CD4-positive, alpha-beta T cell treated with Interleukin-12 subunit alpha and Interleukin-12 subunit beta, for 1 hour (primary cell): ENCODE results near the gene CCDC141.

Source experiments
- DNase-seq: peaks from one replicate; pipeline ENCODE4 v3.0.0-alpha.2; 2020

CCDC141 gene

DNA sequence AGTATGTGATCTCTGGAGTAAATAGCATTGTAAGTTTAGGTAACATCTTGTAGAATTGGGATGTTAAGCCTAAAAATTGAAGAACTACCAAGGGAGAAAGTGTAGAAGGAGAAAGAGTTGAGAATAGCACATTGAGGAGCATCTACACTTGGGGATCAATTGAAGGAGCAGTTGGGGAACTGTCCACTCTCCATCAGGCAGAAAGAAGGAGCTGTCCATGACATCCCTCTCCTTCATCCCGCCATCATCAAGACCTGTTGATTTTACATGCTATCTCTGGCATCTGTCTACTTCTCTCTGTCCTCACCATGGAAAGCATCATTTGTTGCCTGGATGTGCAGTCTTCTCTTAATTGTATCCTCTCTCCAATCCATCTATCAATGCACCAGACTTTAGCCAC, 87.8 kb downstream of the CCDC141 start:
- no peak for DNase-seq

DNA sequence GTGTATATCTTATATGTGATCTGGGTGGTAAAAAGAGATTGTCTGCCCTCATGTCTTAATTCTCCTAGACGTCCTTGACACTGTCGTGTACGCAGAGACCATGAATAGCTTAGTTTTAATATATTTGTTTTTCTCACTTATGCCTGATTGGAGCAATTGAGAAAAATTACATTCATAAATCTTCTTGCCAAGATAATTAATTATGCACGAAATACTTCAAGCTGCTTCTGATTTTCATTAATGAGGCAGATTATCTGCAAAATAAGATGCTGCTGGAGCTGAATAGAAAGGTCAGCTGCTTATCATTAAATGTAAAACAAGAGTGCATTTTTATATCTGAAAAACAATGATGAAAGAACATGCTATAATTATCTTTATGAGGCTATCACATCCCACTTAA, 95.9 kb downstream of the CCDC141 start:
- DNase-seq, result no peak

DNA sequence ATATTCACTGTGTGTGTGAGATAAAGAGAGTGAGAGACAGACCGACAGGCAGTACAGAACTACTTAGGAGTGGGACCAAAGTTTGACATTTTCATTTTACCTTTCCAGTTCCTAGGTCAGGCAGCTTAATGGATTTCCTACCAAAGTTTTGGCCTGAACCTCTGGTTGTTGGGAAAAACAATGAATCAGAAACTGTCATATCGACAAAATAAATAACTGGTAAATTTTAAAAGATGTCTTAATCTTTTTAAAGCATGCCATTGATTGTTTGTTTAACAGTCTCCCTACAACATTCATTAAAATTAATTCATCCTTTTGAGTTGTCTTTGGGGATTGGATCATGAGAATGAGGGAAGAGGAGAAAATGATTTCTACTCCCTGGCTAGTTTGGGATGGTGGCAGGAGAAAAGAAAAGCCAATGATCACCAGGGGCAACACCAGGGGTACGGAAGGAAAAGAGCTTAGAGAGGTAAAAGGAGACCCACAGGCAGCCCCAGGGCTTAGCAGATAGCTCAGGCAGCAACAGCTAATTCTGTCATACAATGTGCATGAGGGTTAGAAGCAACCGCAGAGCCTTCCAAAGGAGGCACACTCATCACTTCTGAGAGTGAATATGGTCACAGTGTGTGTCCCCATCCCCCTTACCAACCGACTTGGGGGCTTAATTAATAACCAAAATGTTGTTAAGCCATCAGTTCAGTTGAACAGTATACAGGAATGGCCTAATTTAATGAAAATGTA, 98.5 kb downstream of the CCDC141 start:
- DNase-seq, result no peak

DNA sequence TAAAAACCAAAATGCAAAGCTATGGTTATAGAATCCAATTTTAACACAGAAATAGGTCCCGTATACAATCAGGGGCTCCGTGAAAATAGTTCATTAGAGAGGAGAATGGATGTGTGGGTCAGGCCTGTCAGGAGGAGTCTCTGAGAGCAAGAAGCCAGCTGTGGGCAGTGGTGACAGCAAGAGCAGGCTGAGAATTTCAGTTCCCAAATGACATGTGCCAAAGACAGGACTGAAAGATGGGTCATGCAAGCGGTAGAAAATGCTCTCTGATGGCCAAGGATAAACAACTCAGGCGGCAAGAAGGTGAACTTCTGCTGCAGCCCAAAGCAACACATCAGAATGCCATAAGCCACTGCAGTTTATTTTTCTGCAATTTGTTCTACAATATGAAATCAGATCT, 100.4 kb downstream of the CCDC141 start:
- DNase-seq, result no peak

DNA sequence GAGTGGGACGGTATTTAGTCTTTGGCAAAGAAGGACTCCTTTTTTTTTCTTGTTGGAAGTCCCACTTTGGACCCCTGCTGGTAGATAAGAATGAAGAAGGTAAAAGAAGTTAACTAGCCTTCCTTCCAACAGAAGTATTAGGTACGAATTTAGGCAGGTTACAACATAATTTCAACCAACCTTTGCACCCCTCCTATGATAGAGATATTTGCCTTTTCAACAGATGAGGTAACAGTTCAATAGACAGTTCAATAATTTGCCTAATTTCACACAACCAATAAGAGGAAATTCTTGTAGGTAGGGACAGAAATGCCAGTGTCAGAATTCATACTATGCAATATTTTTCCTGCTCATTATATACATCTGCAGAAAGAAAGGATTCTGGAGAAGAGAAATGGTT, 100.8 kb downstream of the CCDC141 start:
- no peak for DNase-seq

DNA sequence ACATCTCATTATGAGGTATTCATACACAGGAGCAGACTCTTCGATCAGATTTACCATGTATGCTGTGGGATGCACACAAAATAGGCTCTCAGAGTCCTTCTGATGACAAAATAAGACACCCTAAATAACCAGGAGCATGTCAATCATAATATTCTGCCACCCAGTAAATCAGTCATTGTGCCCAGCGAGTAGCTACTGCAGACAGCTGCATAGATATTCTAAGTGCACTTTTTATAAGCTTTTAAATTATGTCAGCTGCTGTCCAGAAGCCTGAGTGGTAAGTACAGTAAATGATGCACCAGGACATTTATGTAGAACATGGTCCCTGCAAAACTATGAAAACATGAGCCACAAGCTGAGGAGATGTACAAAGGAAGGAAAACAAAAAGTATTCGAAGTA, 102.9 kb downstream of the CCDC141 start:
- no peak for DNase-seq

DNA sequence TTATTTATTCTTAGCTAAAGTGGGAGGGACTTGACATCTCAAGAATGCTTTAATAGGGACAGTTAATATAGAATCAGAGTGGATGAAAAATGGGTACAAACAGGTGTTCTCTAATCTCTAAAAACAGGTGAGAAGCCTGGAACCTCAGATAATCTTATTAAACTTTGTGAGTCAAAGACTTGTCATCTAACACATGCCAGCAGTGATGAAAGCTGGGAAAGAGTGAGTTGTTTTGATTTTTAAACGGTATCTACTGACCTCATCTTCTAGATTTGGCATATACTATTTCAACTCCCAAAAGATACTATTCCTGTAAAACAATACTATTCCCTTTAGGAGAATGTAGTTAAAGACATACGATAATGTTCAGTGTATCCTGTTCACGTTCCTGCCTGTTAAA, 103.4 kb downstream of the CCDC141 start:
- no peak for DNase-seq

DNA sequence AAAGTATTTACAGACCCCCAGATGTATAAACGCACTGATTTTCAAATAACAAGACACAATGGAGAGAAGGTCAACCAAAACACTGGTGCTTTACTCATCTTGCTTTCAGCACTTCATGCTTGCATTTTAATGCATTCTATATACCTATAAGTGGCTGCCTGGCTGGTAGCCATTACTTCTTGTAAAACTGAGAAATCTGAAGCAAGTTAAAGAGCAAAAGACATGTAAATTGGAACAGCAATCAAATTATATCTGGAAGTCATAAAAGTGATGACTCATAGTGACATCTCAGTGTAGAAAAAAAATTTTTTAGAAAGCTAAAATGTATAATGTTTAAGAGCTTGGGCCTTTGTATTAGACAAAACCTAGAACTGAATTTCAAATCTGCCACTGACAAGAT, 106.2 kb downstream of the CCDC141 start:
- DNase-seq, result no peak

DNA sequence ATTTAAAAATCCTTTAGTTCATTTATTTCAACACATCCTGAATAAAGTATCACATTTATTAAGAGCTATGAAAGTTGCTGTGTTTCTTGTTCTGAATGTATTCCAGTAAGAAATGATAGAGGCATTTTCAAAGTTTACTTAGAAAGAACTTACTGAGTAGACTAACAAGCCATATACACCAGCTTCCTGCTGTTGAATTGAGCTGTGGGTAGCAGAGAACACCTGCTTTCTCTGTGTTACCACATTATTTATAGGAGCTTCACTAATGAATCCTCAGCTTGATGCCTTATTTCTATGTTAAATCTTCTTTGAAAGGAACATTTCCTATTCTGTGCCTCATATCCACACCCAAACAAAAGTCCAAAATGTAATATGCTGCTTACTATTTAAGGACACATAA, 115.4 kb downstream of the CCDC141 start:
- DNase-seq, result no peak

DNA sequence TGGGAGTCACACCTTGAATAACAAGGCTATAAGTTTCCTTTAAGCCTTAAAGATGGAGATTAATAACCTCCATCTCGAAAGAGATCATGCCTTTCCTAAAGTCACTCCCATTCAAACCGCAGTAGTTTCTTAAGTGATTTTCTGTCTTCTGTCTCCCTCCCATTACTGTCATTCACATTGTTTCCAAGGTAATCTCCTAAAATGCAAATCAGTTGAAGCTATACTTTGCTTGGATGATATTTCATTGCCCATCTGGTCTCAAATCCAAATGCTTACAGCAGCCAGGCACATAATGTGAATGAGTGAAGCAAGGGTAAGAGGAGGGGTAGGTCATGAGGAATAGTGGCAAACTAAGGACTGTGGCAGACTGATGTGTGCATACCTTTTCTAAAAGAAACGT, 116.4 kb downstream of the CCDC141 start:
- DNase-seq, result no peak

DNA sequence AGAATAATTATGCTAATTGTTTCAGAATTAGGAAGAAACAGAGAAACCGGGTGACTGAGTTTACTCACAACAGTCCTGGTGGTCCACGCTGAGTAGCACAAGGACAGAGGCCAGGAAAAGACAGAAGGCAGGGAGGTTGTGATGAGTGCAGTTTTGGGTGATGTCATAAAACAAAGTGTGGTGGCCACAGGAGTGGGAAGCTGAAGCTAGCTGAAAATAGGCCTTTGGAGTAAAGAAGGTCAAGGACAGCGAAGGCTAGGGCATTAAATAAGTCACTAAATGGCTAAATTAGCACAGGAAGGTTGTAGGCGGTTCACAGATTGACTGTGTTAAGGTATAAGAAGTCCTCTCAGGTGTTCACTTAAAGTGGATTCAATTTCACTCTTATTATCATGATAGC, 121.9 kb downstream of the CCDC141 start:
- no peak for DNase-seq

DNA sequence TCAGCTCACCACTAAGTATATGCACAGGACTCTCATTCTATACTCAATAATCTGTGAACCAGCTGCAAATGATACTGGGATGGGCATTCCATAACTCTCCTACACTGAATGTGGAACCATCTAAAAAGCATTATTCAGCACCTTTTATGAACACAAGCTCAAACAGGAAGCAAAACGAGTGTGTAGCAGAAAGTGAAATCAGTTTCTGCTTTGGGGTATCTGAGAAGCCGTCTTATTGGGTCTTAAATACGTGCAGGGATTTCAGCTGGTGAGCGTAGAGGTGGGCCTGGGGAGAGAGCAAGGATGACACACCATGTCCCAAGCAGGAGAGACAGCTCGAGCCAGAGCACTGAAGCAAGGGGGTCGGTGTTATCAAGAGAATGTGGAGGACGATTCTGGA, 122.8 kb downstream of the CCDC141 start:
- no peak for DNase-seq

DNA sequence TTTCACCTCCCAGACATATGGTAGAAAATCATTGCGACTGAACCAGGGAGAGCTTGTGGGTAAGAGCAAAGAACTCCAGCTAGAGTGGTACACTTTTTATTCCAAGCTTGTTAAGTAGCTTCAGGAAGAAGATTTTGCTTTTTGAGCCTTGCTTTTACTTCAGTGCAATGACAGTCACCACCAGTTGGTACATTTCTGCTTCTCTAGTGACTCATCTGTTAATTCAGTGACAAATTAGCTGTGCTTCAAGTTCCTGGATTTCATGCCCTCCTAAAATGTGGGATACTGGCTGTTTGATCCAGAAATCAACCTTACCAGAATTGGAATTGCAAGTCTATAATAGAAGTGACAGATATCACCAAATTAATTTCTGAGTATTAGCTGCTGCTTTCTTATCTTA, 125.1 kb downstream of the CCDC141 start:
- DNase-seq, result no peak

DNA sequence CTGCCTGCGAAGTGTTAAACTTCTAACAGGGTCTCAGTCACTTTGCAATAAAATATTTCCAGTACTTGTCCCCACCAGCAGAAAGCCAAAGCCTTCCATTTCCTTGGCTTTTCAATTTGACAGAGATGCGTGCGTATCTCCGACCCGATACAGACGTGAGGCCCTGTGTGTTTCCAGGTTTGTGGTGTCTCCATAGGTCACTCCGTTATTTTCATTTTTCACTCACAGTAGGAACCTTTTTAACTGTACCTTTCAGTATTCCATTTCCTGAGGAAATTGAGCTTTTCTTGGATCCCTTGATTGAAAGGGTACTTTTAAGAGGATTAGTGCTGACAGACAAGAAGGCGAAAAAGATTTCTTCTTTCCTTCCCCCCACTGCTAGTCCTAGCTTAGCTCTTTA, 126.4 kb downstream of the CCDC141 start:
- no peak for DNase-seq

DNA sequence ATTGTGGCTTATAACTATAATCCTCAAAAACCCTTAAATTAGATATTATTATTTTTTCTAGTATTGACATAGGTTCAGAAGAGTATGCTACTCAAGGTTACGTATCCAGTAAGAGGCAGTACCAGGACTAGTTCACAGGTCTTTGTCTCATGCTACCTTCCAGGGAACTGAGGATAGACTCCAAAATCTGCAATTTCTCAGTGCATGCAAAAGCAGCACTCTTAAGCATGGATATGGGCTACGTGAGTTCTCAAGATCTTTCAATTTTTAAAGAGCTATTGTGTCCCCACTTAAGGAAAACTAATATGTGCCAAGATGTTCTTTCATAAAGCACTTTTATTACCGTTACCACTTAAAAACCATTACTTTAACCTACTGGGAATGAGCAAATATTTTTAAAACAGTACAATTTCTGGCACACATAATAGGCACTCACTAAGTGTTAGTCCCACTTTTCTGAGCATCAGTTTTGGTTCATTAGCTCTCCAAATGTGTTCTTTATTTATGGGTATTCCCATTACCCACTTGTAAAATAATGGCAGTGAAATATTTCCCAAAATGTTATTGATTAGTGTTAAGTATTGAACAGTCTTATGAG, 128.9 kb downstream of the CCDC141 start:
- no peak for DNase-seq

DNA sequence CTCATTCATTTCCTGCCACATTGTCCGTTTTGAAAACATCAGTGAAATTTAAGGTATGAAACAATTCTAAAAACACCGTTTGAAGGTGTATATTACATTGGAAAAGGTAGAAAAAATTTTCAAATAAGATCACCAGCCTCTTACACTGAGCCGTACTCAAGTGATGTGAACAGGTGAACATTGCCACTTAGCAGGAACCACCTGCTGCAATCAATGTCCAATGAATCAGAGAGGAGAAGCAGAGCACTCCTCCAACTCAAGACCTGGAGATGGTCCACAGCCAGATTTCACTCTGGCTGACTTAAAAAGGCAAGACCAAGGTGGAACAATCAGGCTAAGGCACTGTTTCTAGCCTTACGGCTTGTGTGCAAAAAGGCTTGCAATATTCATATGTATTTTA, 132.4 kb downstream of the CCDC141 start:
- DNase-seq, result no peak

DNA sequence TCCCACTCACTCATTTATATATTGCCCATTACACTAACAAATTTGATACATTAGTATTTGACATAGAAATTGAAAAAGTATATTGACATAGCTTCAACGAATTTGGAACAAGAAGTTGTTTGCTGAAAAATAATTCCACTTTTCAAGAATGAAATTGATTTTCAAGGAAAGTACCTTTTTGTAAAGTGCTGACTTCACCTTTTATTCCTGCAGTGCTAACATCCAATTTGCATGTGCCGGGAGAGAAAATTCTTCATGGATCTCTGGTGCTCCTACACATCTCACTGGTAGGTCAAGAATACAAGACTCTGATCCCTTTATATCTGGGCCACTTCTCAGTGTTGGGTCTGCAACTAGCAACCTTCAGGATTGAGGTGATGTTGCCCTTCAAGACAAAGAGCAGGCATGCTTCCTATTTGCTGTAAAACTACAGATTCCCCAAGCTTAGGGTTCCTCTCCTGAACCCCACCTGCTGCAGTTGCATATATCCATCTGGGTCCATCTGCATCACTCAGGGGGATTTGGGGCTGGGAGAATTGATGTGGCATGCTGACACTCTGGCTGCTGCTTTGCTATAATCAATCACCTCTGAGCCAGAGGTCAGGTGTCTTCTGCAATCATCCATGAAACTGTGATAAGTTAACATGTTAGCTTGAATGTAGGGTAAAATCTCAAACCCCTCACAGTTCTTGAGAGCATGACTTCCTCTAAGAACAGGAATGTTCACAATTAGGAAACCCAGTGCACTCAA, 134.3 kb downstream of the CCDC141 start:
- no peak for DNase-seq

DNA sequence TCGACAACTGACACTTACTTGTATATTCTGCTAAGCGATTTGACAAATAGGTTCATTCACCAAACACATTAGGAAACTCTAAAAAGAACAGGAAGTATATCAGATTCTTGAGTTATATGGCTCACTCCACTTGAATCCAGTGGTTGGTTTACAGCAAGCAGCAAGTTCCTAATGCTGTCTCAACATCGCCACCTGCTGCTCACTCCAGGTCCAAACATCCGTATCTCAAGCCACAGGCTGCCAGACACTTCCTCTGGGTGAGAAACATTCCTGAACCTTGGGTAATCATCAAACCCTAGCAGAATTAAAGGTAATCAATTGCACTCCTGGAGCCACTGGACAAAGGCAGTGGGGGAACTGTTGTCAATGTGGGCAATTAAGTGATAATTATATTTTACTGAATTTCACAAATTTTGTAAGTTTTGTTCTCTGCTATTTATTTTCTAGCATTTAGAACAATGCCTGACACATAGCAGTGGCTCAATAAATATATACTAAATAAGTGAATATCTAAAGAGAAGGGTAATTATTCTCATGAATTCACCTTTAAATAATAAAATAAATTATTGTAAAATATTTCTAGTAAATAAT, 135.6 kb downstream of the CCDC141 start:
- DNase-seq, result peak; percentile 66

DNA sequence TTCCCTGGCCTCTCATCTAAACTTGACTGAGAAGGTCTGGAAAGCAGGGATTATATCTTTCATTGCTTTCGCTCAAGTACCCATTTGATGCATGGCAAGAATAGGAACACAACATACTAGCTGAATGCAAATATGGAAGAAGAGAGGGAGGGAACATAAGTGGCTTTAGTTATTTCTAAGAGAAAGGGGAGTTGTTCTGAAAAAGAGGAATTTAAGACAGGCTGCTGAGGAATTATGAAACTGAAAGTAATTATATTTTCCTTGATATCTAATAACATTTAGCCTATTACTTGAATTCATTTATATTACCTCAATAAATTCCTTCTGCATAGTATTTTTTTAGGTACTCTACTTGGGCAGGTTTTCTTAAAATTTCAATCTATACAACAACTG, 136.9 kb downstream of the CCDC141 start:
- no peak for DNase-seq

DNA sequence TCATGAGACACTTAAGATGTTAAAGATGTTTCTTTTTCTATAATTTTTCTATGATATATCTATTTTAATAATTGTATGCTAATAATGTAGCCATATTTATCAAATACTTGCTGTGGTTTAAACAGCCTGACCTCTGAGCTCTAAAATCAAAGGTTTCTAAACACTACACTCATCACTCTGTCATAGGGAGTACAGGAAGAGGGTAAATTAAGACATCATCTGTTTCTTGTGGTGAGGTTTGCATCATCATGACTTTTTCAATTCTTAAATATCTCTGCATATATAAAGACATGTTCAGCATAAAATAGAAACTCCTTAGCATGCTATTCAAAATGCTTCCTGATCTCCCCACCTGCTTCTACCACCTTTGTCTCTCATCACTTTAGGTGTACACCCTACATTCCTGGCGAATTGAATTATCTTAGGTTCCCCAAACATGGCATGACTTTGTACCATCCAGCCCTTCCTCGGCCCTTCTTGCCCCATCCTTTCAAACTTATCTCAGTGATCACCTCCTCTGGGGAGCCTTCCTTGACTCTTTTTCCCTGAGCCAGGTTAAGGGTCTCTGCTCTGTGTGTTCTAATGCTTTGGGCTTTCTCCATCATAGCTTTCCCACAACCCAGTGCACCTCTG, 137.4 kb downstream of the CCDC141 start:
- no peak for DNase-seq

DNA sequence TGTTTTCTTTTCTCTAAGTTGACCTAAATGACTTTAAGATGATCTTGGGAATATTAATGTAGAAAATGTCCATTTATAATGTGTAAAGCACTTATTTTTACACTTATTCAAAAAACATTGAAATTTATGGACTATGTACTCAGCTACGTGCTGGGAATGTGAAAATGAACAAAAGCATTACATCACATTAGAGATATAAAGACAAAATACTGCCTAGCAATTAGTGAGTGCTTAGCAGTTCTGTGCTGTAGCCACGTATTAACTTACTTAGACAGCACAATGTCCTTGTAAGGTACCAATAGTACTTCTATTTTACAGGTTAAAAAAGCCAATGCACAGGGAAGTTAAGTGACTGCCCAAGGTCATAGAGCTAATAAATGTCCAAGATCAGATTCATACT, 138.9 kb downstream of the CCDC141 start:
- no peak for DNase-seq

DNA sequence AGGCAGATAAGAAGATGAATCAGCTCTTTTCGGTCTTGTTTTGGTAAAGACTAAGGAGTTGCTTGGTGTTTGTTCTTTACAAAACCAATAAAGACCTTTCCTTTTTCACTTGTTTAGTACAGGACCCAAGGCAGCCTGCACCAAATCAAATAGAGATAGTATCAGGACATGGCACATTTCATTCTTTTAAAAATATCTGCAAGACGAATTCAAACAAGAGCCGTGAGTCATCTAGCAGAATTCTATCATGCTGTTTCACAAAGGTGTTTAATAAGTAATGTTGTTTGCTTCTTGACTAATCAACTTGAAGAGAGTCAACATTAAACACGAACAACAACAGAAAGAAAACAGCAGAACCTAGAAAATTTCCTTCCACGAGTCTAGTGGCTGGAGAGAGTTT, 139.9 kb downstream of the CCDC141 start:
- no peak for DNase-seq

DNA sequence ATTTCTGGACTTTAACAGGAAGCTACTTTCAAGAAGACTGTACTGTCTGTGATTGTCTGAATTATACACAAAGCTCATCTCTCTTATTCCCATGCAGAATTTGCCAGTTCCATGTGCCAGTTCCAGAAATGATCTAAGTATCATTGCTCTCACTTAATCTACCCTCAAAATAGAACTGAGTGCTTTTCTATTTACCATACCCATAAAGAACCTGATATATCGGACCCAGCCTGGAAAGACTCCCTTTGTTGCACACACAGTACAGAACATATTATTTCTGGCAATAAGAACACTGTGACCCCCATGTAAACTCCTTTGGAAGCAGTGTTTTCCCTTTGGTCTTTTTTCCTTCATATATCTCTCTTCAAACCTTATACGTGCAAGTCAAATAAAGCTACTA, 140.4 kb downstream of the CCDC141 start:
- DNase-seq, result no peak

DNA sequence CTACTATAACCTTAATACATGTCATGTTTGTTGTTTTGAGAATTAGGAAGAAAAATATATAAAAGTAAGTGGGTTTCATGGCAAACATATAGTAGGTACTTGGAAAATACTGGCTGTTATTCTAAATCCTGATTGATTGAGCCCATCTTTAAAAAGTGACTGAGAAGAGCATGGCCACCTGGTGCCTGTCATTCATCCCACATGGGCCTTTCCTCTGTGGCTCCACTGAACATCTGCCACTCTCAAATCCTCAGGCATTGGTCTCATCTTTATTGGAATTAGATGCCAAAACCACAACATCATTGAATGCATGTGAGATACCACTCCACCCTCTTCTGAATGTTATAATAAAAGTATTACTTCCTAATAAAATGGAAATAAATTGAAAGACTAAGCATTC, 141.1 kb downstream of the CCDC141 start:
- no peak for DNase-seq
